Esophagus (tissue), 2 donors: ENCODE measurements around the gene NUP54. TPM values are rescaled to one million over a fixed set of nuclear protein-coding genes. Genes with fewer than 3 reads are reported as not detected.

Experiments used
- H3K27ac ChIP-seq, 2 donors: one replicate each; pipeline ENCODE4 v1.5.1; 2013; ENCODE audit warnings: low read depth in 2 of 2, mild to moderate bottlenecking in 2 of 2, inconsistent platforms in 1 of 2, low read length in 1 of 2, moderate library complexity in 1 of 2
- H3K27me3 ChIP-seq, 2 donors: one replicate each; pipeline ENCODE4 v1.6.1; 2013; ENCODE audit warnings: low read length in 2 of 2, control low read depth in 1 of 2, mild to moderate bottlenecking in 1 of 2; ENCODE audit not compliant: insufficient read depth in 2 of 2, control insufficient read depth in 1 of 2
- H3K36me3 ChIP-seq, 2 donors: one replicate each; pipeline ENCODE4 v1.6.1; 2013; ENCODE audit warnings: low read length in 1 of 2; ENCODE audit not compliant: control insufficient read depth in 2 of 2, insufficient read depth in 2 of 2
- H3K4me1 ChIP-seq, 2 donors: one replicate each; pipeline ENCODE4 v1.6.1; 2013; ENCODE audit warnings: low read length in 1 of 2; ENCODE audit not compliant: control insufficient read depth in 2 of 2, insufficient read depth in 2 of 2
- H3K4me3 ChIP-seq, 2 donors: one replicate each; pipeline ENCODE4 v1.5.1; 2013; ENCODE audit warnings: low read length in 2 of 2, mild to moderate bottlenecking in 2 of 2, low read depth in 1 of 2, moderate library complexity in 1 of 2
- H3K9me3 ChIP-seq, 2 donors: one replicate each; pipeline ENCODE4 v1.6.1; 2013; ENCODE audit warnings: mild to moderate bottlenecking in 2 of 2, low read depth in 1 of 2, low read length in 1 of 2, moderate library complexity in 1 of 2; ENCODE audit not compliant: control insufficient read depth in 2 of 2, insufficient read depth in 1 of 2
- WGBS, 2 donors: extraction: QIAGEN DNeasy Blood & Tissue Kit; methylation state at CpG; one replicate each; pipeline ENCODE4 v1.1.7; 2013; 5-methylcytosine and 5-hydroxymethylcytosine counted together
- polyA plus RNA-seq, 2 donors: library from polyadenylated mRNA; stranded (reverse); fragments of 200-250 nt; gene quantifications; one replicate each; pipeline ENCODE4 v1.2.3, GENCODE V29; 2013
- donor health status: healthy with polysubstance abuse.
- donor health status: Bipolar disorder and iron deficiency.

The NUP54 gene
- polyA plus RNA-seq, 2 donors = 18.0 to 18.4 TPM

DNA sequence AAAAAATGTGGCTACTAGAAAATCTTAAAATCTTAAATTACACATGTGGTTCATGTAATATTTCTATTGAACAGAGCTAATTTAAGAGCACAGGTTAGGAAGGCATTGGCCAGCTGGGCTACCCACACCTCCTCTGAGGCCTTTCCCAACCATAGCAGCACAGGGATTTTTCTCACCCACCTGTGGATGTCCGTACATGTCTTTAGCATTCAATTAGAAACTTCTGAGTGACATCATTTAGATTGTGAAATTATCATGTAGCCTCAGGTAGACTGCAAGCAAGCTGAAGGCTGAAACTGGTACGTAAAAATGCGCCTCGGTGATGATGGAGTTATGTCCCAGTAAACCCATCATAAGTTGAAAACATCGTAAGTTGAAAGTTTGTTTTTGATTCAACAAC is 34.3 kb upstream of the NUP54 start:
- no peaks in the 10 kb centered on the region for H3K4me1 ChIP-seq
- H3K4me3 ChIP-seq = no peak overlapping the region
- peaks cover 4 to 7% of the 10 kb centered on the region in 2 donors for H3K36me3 ChIP-seq
- H3K27ac ChIP-seq = no peak overlapping the region
- no peaks in the 10 kb centered on the region for H3K9me3 ChIP-seq
- no peaks in the 10 kb centered on the region for H3K27me3 ChIP-seq
- WGBS, 2 donors = 81 to 88% methylated on average over 5 of the region's 5 CpGs

DNA sequence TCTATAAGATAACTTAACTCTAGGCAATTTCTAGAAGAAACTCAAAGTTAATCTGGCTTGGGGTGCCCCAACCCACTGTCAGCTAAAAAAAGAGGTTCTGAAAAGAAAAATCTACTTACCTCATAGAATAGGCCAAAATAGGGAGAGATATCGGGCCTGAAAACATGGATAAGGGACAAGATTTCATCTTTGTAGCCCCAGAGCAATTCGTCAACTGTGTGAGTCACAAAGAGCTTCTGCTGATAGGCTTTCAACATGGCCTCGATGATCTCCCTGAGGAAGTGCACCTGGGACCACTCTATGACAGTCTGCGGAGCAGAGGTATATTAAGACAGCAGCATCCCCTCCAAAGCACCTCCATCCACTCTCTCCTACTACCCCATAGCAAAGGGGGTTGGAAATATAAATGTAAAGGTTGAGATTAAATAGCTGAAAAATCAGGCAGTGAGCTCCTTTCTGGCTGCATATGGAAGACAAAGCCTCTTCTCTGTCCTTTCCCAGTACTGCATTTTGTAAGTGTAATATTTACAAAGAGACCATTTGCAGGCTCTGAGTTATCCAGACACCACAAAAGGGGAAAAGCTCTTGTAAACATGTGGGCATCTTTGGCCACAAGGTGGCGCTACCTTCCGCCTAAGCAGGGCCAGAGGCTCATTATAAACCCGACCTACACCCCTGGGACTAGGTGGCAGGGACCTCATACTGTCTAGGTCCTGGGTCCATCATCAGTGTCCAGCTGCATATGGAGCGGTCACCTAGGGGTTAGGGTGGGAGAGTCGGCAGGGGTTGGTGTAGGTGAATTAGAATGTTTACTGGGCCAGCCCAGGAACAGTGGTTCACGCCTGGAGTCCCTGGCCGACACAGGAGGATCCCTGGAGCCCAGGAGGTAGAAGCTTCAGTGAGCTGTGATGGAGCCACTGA is 31.5 kb upstream of the NUP54 start:
- no peaks in the 10 kb centered on the region for H3K4me1 ChIP-seq
- WGBS, 2 donors = 58% methylated on average over 11 of the region's 11 CpGs
- H3K9me3 ChIP-seq = no peaks in the 10 kb centered on the region
- no peaks in the 10 kb centered on the region for H3K27me3 ChIP-seq
- H3K27ac ChIP-seq = peak overlapping the region in 1 of 2 donors; percentile 13
- peaks cover 2 to 9% of the 10 kb centered on the region in 2 donors for H3K36me3 ChIP-seq
- H3K4me3 ChIP-seq = no peak overlapping the region

DNA sequence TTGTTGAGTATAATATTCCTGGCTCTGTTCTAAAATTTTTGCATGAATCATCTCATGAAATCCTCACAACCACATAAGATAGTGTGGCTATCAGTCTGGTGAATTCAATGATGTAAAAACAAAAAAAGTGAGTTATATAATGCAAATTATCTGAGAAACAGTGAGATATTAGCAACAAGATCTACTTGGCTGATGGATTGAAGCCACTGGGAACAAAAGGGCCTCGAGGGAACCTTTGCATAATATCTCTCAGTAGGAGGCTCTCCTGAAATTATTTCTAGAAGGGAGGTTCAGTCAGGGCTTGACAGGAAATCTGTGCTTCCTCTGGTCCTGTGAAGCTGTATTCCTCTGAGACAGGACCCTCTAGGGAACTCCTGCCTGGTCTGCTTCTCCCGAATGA is 30.1 kb upstream of the NUP54 start:
- Histone ChIP-seq H3K4me1 (no peaks in the 10 kb centered on the region), H3K27ac (no peak overlapping the region), H3K4me3 (no peak overlapping the region), H3K27me3 (no peaks in the 10 kb centered on the region), H3K9me3 (no peaks in the 10 kb centered on the region), H3K36me3 (peaks cover 6 to 9% of the 10 kb centered on the region in 2 donors)
- 59 to 67% methylated on average over 2 of the region's 2 CpGs for WGBS, 2 donors

DNA sequence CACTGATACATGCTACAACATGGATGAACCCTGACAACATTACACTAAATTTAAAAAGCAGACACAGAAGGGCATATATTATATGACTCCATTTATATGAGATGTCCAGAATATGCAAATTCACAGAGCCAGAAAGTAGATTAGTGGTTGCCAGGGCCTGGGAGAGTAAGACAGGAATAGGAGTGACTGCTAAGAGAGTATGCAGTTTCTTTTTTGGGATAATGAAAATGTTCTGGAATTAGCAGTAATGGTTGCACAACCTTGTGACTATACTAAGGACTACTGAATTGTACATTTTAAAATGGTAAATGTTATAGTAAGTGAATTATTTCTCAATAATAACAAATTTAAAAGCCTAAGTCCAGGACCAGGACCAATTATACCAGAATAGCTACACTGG is 29.5 kb upstream of the NUP54 start:
- Histone ChIP-seq H3K36me3 (peaks cover 8 to 9% of the 10 kb centered on the region in 2 donors), H3K4me3 (no peak overlapping the region), H3K4me1 (no peaks in the 10 kb centered on the region), H3K27me3 (no peaks in the 10 kb centered on the region), H3K27ac (no peak overlapping the region), H3K9me3 (no peaks in the 10 kb centered on the region)

DNA sequence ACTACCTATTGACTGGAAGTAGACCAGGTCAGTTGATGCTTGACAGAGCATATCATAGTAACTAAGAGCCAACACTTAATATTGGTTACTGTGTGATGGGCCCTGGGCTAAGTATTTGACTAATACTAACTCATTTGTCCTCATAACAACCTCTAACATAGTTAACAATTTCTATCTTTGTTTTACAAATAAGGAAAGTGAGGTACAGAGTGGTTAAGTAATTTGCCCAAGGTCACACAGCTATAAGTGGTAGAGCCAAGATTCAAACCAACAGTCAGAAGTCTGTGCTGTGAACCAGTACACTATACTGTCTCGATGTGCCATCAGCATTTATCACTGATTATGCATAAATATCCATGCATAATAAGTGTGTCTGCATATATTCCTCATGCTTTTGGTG is 27.1 kb upstream of the NUP54 start:
- H3K4me3 ChIP-seq = no peak overlapping the region
- H3K27me3 ChIP-seq = no peaks in the 10 kb centered on the region
- H3K9me3 ChIP-seq = no peaks in the 10 kb centered on the region
- no peaks in the 10 kb centered on the region for H3K4me1 ChIP-seq
- WGBS, 2 donors = 94 to 97% methylated on average over 1 of the region's 1 CpG
- no peak overlapping the region for H3K27ac ChIP-seq
- H3K36me3 ChIP-seq = peaks cover 9 to 12% of the 10 kb centered on the region in 2 donors

DNA sequence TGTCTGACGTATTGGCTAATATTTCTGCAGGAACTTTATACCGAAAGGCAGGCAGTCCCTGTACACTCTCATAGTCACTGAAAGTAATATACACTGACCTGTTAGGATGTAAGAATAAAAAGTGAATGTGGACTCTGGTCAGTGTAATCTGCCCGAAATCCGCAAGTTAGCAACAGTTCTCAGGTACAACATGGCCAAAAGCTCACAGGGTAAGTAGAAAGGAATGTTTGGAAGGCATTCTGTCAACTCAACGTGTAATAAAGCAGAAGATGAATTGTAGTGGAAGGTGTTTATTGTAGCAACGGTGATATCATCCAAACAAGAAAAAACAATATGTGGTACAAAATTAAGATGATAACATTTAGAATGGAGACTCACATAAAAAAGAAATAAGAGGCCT is 26.0 kb upstream of the NUP54 start:
- Histone ChIP-seq H3K9me3 (no peaks in the 10 kb centered on the region), H3K27me3 (no peaks in the 10 kb centered on the region), H3K36me3 (peaks cover 5 to 12% of the 10 kb centered on the region in 2 donors), H3K27ac (no peak overlapping the region), H3K4me3 (no peak overlapping the region), H3K4me1 (no peaks in the 10 kb centered on the region)
- WGBS, 2 donors = 83 to 87% methylated on average over 6 of the region's 6 CpGs

DNA sequence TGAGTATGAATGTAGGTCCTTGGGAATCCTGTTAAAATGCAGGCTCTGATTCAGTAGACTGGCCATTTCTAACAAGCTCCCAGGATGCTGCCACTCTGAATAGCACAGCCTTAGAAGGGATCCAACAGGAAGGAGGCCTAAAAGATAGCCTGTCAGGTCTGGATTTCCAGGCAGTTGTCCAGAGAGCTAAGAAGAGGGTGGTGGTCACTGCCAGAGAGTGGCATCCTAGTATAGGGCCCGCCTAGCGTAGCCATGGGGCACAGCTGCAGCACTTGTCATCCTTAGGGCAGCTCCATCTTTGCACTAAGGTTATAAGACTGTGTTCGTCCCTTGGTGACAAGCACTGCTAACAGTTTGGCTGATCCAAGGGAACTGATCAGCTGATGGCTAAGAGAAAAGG is 20.5 kb upstream of the NUP54 start:
- Histone ChIP-seq H3K9me3 (no peaks in the 10 kb centered on the region), H3K27me3 (no peaks in the 10 kb centered on the region), H3K36me3 (peaks cover 3 to 16% of the 10 kb centered on the region in 2 donors), H3K4me1 (no peaks in the 10 kb centered on the region), H3K27ac (no peak overlapping the region), H3K4me3 (no peak overlapping the region)
- WGBS, 2 donors = 96 to 100% methylated on average over 3 of the region's 3 CpGs

DNA sequence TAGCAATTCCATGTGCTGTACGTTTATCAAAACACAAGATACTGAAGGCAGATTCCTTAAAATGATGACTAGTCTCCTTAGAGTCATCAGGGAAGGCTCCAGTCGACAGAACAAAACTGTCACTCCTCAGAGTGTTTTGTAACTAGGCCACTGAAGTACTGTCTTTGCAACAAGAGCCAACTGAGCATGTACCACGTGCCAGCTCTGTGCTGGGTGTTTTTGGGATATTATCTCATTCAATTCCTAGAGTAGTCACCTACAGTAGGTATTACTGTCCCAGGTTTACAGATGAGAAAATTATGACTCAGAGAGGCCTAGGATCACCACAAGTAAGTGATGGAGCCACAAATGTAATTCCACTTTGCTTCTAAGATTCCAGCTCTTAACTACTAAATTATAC is 18.3 kb upstream of the NUP54 start:
- WGBS, 2 donors = 93% methylated on average over 3 of the region's 3 CpGs
- Histone ChIP-seq H3K4me3 (no peak overlapping the region), H3K27ac (no peak overlapping the region), H3K4me1 (no peaks in the 10 kb centered on the region), H3K27me3 (no peaks in the 10 kb centered on the region), H3K36me3 (peaks cover 8 to 17% of the 10 kb centered on the region in 2 donors), H3K9me3 (no peaks in the 10 kb centered on the region)

DNA sequence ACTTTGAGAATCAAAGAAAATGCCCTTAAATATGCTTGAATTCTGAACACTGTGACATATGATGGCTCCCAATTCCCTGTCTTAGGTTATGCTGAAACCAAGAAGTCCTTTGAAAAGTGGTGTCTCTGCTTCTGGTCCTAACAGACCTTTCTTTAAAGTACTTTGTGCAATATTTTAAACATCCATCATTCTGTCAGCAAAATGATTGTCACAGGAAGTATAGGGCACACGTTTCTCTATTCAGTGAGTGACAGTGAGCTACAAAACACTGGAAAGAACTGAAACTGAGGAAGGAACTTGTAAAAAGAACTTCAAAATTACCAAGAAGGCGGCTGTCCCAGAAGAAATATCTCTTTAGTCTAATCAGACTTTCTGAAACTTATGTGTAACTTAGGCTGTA is 12.2 kb upstream of the NUP54 start:
- Histone ChIP-seq H3K4me1 (no peaks in the 10 kb centered on the region), H3K27ac (no peak overlapping the region), H3K9me3 (no peaks in the 10 kb centered on the region), H3K4me3 (no peak overlapping the region), H3K36me3 (peaks cover 9% of the 10 kb centered on the region in 2 donors), H3K27me3 (no peaks in the 10 kb centered on the region)
- WGBS, 2 donors = 47% methylated on average over 2 of the region's 2 CpGs

DNA sequence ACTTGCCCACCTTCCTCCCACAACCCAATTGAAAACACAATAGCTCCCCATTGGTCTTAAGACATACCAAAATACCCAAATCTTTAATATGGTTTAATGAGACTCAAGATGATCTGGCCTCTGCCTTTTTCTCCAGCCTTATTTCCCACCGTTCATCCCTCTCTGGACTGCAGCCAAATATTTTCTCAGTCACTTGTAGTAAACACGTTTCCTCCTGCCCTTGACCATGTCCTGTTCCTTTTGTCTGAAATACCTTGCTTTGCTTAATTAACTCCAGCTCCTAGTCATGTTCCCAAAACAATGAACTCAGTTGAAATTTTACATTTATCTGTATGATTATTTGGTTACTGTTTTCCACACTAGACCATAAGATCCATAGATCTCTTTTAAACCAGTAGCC is 8.4 kb upstream of the NUP54 start:
- H3K27me3 ChIP-seq = no peaks in the 10 kb centered on the region
- H3K4me1 ChIP-seq = no peaks in the 10 kb centered on the region
- no peak overlapping the region for H3K27ac ChIP-seq
- H3K36me3 ChIP-seq = peaks cover 3 to 6% of the 10 kb centered on the region in 2 donors
- H3K9me3 ChIP-seq = no peaks in the 10 kb centered on the region
- WGBS, 2 donors = 2 to 11% methylated on average over 2 of the region's 2 CpGs
- no peak overlapping the region for H3K4me3 ChIP-seq
